ENCODE data around the gene AKAP13.

GRCh38 chr15:85685356-85685755 is 305.0 kb downstream of the AKAP13 start:
- TF ChIP-seq POLR2A (IDR thresholded peaks at IDR 0.05; ENCODE audit: low read length) = no peak
- TF ChIP-seq HOXA7 (CRISPR knock-in tag; IDR thresholded peaks at IDR 0.05) = no peak
- TF ChIP-seq MYC (IDR thresholded peaks at IDR 0.05; ENCODE audit: borderline replicate concordance, low read length) = no peak
- TF ChIP-seq CBX2 (IDR thresholded peaks at IDR 0.05; ENCODE audit: borderline replicate concordance, low read depth) = no peak
- no peak for TF ChIP-seq EP300 (IDR thresholded peaks at IDR 0.05)
- no peak for TF ChIP-seq BHLHE40 (IDR thresholded peaks at IDR 0.05; ENCODE audit: low read depth, low read length)
- TF ChIP-seq MAFK (IDR thresholded peaks at IDR 0.05; ENCODE audit: partially characterized antibody) = no peak
- TF ChIP-seq ZC3H11A (IDR thresholded peaks at IDR 0.05) = no peak
- no peak for TF ChIP-seq MAX (IDR thresholded peaks at IDR 0.05)
- TF ChIP-seq CTCF (IDR thresholded peaks at IDR 0.05) = no peak
- TF ChIP-seq NFE2L2 (conservative IDR thresholded peaks at IDR 0.05; ENCODE audit: low read length) = no peak
- TF ChIP-seq PHF8 (IDR thresholded peaks at IDR 0.05; ENCODE audit: borderline replicate concordance, low read depth) = no peak
